ENCODE measurements around the gene PLCD4. TPM values are rescaled to one million over a fixed set of nuclear protein-coding genes. Genes with fewer than 3 reads are reported as not detected.
A peak's percentile ranks its signal among the peaks of the same experiment; 100 is the strongest.

Gene PLCD4
- total RNA-seq, 2 donors from 2014 or later = 1.6 to 8.3 TPM

DNA sequence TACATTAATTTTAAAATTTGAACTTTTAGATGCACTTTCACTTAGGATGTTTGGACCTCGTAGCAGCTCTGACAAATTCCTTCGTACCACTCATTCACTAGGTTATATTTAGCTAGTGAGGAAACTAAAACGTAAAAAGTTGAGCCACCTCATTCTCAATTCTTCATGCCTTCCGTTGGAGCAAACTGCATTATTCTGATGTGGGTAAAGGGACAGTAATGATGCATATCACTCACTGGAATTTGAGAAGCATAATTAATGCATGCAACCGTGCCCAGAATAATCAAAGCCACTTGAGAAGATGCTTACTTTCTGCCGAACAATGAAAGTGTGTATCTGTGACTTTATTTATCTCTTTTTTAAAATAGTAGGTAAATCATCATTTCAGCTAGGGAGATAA is 36.8 kb upstream of the PLCD4 start:
- no peak for DNase-seq (ENCODE audit: low spot score)
- H3K4me1 ChIP-seq (ENCODE audit: control insufficient read depth in 1 of 2, low read depth in 2 of 2) = peaks cover 24 to 31% of the 10 kb centered on the region in 2 donors
- H3K27me3 ChIP-seq (replicated peaks; ENCODE audit: insufficient read depth) = no peaks in the 10 kb centered on the region
- peak overlapping the region in 1 of 2 donors; percentile 90 for H3K27ac ChIP-seq
- H3K4me3 ChIP-seq = peak overlapping the region; percentile 89
- no peaks in the 10 kb centered on the region for H3K9me3 ChIP-seq
- ATAC-seq (ENCODE audit: insufficient number of reproducible peaks, low FRiP score, low read depth) = no peak
- H3K36me3 ChIP-seq = peaks cover 3% of the 10 kb centered on the region
- TF ChIP-seq, protein P1, sequence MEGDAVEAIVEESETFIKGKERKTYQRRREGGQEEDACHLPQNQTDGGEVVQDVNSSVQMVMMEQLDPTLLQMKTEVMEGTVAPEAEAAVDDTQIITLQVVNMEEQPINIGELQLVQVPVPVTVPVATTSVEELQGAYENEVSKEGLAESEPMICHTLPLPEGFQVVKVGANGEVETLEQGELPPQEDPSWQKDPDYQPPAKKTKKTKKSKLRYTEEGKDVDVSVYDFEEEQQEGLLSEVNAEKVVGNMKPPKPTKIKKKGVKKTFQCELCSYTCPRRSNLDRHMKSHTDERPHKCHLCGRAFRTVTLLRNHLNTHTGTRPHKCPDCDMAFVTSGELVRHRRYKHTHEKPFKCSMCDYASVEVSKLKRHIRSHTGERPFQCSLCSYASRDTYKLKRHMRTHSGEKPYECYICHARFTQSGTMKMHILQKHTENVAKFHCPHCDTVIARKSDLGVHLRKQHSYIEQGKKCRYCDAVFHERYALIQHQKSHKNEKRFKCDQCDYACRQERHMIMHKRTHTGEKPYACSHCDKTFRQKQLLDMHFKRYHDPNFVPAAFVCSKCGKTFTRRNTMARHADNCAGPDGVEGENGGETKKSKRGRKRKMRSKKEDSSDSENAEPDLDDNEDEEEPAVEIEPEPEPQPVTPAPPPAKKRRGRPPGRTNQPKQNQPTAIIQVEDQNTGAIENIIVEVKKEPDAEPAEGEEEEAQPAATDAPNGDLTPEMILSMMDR (IDR thresholded peaks at IDR 0.05) = no peak

- Histone ChIP-seq H3K9me3 (no peaks in the 10 kb centered on the region), H3K27me3 (replicated peaks; ENCODE audit: insufficient read depth) (no peaks in the 10 kb centered on the region), H3K4me1 (ENCODE audit: control insufficient read depth in 1 of 2, low read depth in 2 of 2) (peaks cover 0 to 4% of the 10 kb centered on the region in 2 donors), H3K4me3 (no peak overlapping the region), H3K36me3 (peaks cover 8% of the 10 kb centered on the region), H3K27ac (no peak overlapping the region)
- DNase-seq (ENCODE audit: low spot score) (no peak), ATAC-seq (ENCODE audit: insufficient number of reproducible peaks, low FRiP score, low read depth) (no peak)
- TF ChIP-seq, protein P1 (IDR thresholded peaks at IDR 0.05) = no peak
Observed at GRCh38 chr2:218576854-218577253, 30.8 kb upstream of the PLCD4 start.

GRCh38 chr2:218577482-218578220 is 30.0 kb upstream of the PLCD4 start:
- no peak for ATAC-seq (ENCODE audit: insufficient number of reproducible peaks, low FRiP score, low read depth)
- DNase-seq (ENCODE audit: low spot score) = no peak

GRCh38 chr2:218578272-218578877 is 29.3 kb upstream of the PLCD4 start:
- TF ChIP-seq, protein P1 (IDR thresholded peaks at IDR 0.05) = no peak
- ATAC-seq (ENCODE audit: insufficient number of reproducible peaks, low FRiP score, low read depth) = no peak
- no peak overlapping the region for H3K27ac ChIP-seq

More at GRCh38 chr2:218577482-218578220, 30.0 kb upstream of the PLCD4 start:
- peaks cover 0 to 4% of the 10 kb centered on the region in 2 donors for H3K4me1 ChIP-seq (ENCODE audit: control insufficient read depth in 1 of 2, low read depth in 2 of 2)
- no peaks in the 10 kb centered on the region for H3K9me3 ChIP-seq
- H3K27me3 ChIP-seq (replicated peaks; ENCODE audit: insufficient read depth) = no peaks in the 10 kb centered on the region
- H3K36me3 ChIP-seq = peaks cover 10% of the 10 kb centered on the region
- TF ChIP-seq, protein P1 (IDR thresholded peaks at IDR 0.05) = no peak
- H3K27ac ChIP-seq = no peak overlapping the region
- H3K4me3 ChIP-seq = no peak overlapping the region

DNA sequence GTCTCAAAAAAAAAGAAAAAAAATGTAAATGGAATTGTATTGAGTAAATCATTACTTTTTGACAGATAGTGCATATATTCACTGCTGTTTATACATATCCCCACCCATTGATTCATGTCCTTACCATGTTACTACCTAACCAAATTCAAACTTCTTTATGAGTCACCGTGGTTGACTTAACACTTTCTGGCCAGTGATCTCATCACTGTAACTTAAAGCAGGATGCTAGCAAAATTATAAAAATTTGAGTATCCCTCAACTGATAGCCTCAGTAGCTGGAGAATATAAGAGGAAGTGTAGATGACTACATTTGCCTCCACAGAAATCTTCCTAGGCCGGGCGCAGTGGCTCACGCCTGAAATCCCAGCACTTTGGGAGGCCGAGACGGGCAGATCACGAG is 25.6 kb upstream of the PLCD4 start:
- ATAC-seq (ENCODE audit: insufficient number of reproducible peaks, low FRiP score, low read depth) = no peak
- H3K27me3 ChIP-seq (replicated peaks; ENCODE audit: insufficient read depth) = no peaks in the 10 kb centered on the region
- H3K4me1 ChIP-seq (ENCODE audit: control insufficient read depth in 1 of 2, low read depth in 2 of 2) = peaks cover 0 to 4% of the 10 kb centered on the region in 2 donors
- no peak overlapping the region for H3K4me3 ChIP-seq
- TF ChIP-seq, protein P1 (IDR thresholded peaks at IDR 0.05) = no peak
- DNase-seq (ENCODE audit: low spot score) = no peak
- H3K9me3 ChIP-seq = no peaks in the 10 kb centered on the region
- H3K27ac ChIP-seq = no peak overlapping the region
- peaks cover 46% of the 10 kb centered on the region for H3K36me3 ChIP-seq

More at GRCh38 chr2:218578272-218578877, 29.3 kb upstream of the PLCD4 start:
- Histone ChIP-seq H3K27me3 (replicated peaks; ENCODE audit: insufficient read depth) (no peaks in the 10 kb centered on the region), H3K36me3 (peaks cover 16% of the 10 kb centered on the region), H3K4me3 (no peak overlapping the region), H3K4me1 (ENCODE audit: control insufficient read depth in 1 of 2, low read depth in 2 of 2) (peaks cover 0 to 4% of the 10 kb centered on the region in 2 donors), H3K9me3 (no peaks in the 10 kb centered on the region)
- DNase-seq (ENCODE audit: low spot score) = no peak

All from thoracic aorta (tissue), 2 donors.